ENCODE measurements around the gene LTA. TPM values are rescaled to one million over a fixed set of nuclear protein-coding genes. Genes with fewer than 3 reads are reported as not detected.

Gene LTA
- not detected in 2 replicates for total RNA-seq

GRCh38 chr6:31572041-31572911 is at the start of gene LTA:
LTA (plus strand) TSS chr6:31572289; CDS start chr6:31572743, 454 bp downstream.

GRCh38 chr6:31528821-31529328 is 43.2 kb upstream of the LTA start, which contains the start of gene MCCD1:
MCCD1 (plus strand) TSS chr6:31528962; CDS start chr6:31529015, 53 bp downstream.

GRCh38 chr6:31541658-31542521 is 30.2 kb upstream of the LTA start, which contains the start of gene DDX39B:
DDX39B (minus strand) TSS chr6:31542003; CDS start chr6:31540532, 1,471 bp downstream.

GRCh38 chr6:31546339-31546957 is 25.6 kb upstream of the LTA start, which contains the start of gene ATP6V1G2:
ATP6V1G2 (minus strand) TSS chr6:31546608; CDS start chr6:31546559, 49 bp downstream.

GRCh38 chr6:31546958-31547726 is 24.9 kb upstream of the LTA start, which contains the start of gene NFKBIL1:
NFKBIL1 (plus strand) TSS chr6:31547608; CDS start chr6:31547695, 87 bp downstream.

GRCh38 chr6:31575335-31575901 is 3.3 kb downstream of the LTA start, which contains the start of gene TNF:
TNF (plus strand) TSS chr6:31575565; CDS start chr6:31575742, 177 bp downstream.

GRCh38 chr6:31582230-31582643 is 10.1 kb downstream of the LTA start, which contains the start of gene LTB:
LTB (minus strand) TSS chr6:31582424; CDS start chr6:31582417, 7 bp downstream.

GRCh38 chr6:31586008-31586407 is 13.9 kb downstream of the LTA start, which contains the start of gene LST1:
LST1 (plus strand) TSS chr6:31586277; CDS start chr6:31587300, 1,023 bp downstream.

GRCh38 chr6:31614684-31615578 is 42.8 kb downstream of the LTA start, which contains the start of gene AIF1:
AIF1 (plus strand) TSS chr6:31615234; CDS start chr6:31615330, 96 bp downstream.

GRCh38 chr6:31620586-31621319 is 48.7 kb downstream of the LTA start, which contains the start of gene PRRC2A:
PRRC2A (plus strand) TSS chr6:31620715; CDS start chr6:31622790, 2,075 bp downstream.

Other genes starting within 250 kb of the LTA start
- 212 and 305 TPM in 2 replicates for gene HLA-B, start 215.1 kb upstream of the LTA start, total RNA-seq
- gene MICA, start 168.7 kb upstream of the LTA start, total RNA-seq = 41.6 and 42.5 TPM in 2 replicates
- 11.3 and 15.7 TPM in 2 replicates for gene MICB, start 74.1 kb upstream of the LTA start, total RNA-seq
- gene MCCD1, start 43.3 kb upstream of the LTA start, total RNA-seq = not detected in 2 replicates
- gene DDX39B, start 30.3 kb upstream of the LTA start, total RNA-seq = 296 and 474 TPM in 2 replicates
- 0.36 and 0.66 TPM in 2 replicates for gene ATP6V1G2, start 25.7 kb upstream of the LTA start, total RNA-seq
- gene NFKBIL1, start 24.7 kb upstream of the LTA start, total RNA-seq = 24.7 and 29.7 TPM in 2 replicates
- gene TNF, start 3.3 kb downstream of the LTA start, total RNA-seq = not detected in 2 replicates
- gene LTB, start 10.1 kb downstream of the LTA start, total RNA-seq = 2.1 and 2.3 TPM in 2 replicates
- 0.72 and 1.0 TPM in 2 replicates for gene LST1, start 14.0 kb downstream of the LTA start, total RNA-seq
- not detected in 2 replicates for gene NCR3, start 20.7 kb downstream of the LTA start, total RNA-seq
- gene AIF1, start 42.9 kb downstream of the LTA start, total RNA-seq = not detected in 2 replicates
- 31.2 and 39.4 TPM in 2 replicates for gene PRRC2A, start 48.4 kb downstream of the LTA start, total RNA-seq
- 84.7 and 106 TPM in 2 replicates for gene BAG6, start 80.4 kb downstream of the LTA start, total RNA-seq
- 0.19 and 0.54 TPM in 2 replicates for gene APOM, start 83.6 kb downstream of the LTA start, total RNA-seq
- 18.3 and 21.0 TPM in 2 replicates for gene C6orf47, start 88.5 kb downstream of the LTA start, total RNA-seq
- 11.3 and 11.6 TPM in 2 replicates for gene GPANK1, start 92.7 kb downstream of the LTA start, total RNA-seq
- gene CSNK2B, start 93.8 kb downstream of the LTA start, total RNA-seq = 88.2 and 101 TPM in 2 replicates
- gene LY6G5B, start 97.7 kb downstream of the LTA start, total RNA-seq = 2.2 and 3.6 TPM in 2 replicates
- gene LY6G5C, start 108.8 kb downstream of the LTA start, total RNA-seq = 1.1 and 1.3 TPM in 2 replicates
- gene ABHD16A, start 131.0 kb downstream of the LTA start, total RNA-seq = 49.1 and 57.8 TPM in 2 replicates
- not detected in 2 replicates for gene LY6G6F, start 134.6 kb downstream of the LTA start, total RNA-seq
- not detected in 2 replicates for gene LY6G6D, start 143.1 kb downstream of the LTA start, total RNA-seq
- not detected in 2 replicates for gene LY6G6C, start 149.5 kb downstream of the LTA start, total RNA-seq
- gene MPIG6B, start 151.1 kb downstream of the LTA start, total RNA-seq = not detected in 2 replicates
- 82.0 and 106 TPM in 2 replicates for gene DDAH2, start 157.0 kb downstream of the LTA start, total RNA-seq
- 714 and 927 TPM in 2 replicates for gene CLIC1, start 164.2 kb downstream of the LTA start, total RNA-seq
- 3.7 and 4.6 TPM in 2 replicates for gene MSH5, start 167.7 kb downstream of the LTA start, total RNA-seq
- 0.81 and 1.3 TPM in 2 replicates for gene SAPCD1, start 190.4 kb downstream of the LTA start, total RNA-seq
- 0.09 TPM in 1 of 2 replicates, not detected in the other for gene VWA7, start 205.0 kb downstream of the LTA start, total RNA-seq
- 64.4 and 67.7 TPM in 2 replicates for gene VARS1, start 223.5 kb downstream of the LTA start, total RNA-seq
- gene LSM2, start 234.7 kb downstream of the LTA start, total RNA-seq = 33.2 and 44.6 TPM in 2 replicates
- 0.72 and 0.85 TPM in 2 replicates for gene HSPA1L, start 243.0 kb downstream of the LTA start, total RNA-seq
- 73.9 and 103 TPM in 2 replicates for gene HSPA1A, start 243.3 kb downstream of the LTA start, total RNA-seq